H9 (cell line): ENCODE results near the gene OR5M8. TPM values are rescaled to one million over a fixed set of nuclear protein-coding genes. Genes with fewer than 3 reads are reported as not detected.

Experiments
- DNase-seq: peaks from one replicate; pipeline ENCODE4 v3.0.0-alpha.2; 2017
- H2AFZ ChIP-seq: one replicate; pipeline ENCODE4 v1.6.1; 2013; ENCODE audit warnings: mild to moderate bottlenecking, low read length, control low read depth, moderate library complexity
- H2AK5ac ChIP-seq: 2 replicates; pipeline ENCODE4 v1.6.1; 2013; ENCODE audit warnings: low read length, control low read depth, mixed read lengths; ENCODE audit not compliant: insufficient read length
- H2BK120ac ChIP-seq: one replicate; pipeline ENCODE4 v1.6.1; 2013; ENCODE audit warnings: low read depth, mild to moderate bottlenecking, low read length, control low read depth, inconsistent platforms; ENCODE audit not compliant: poor library complexity, severe bottlenecking
- H2BK12ac ChIP-seq: 2 replicates; pipeline ENCODE4 v1.6.1; 2013; ENCODE audit warnings: low read length, control low read depth, mixed read lengths, low read depth; ENCODE audit not compliant: insufficient read length
- H2BK15ac ChIP-seq: 2 replicates; pipeline ENCODE4 v1.6.1; 2013; ENCODE audit warnings: low read depth, low read length, control low read depth
- H2BK20ac ChIP-seq: one replicate; pipeline ENCODE4 v1.6.1; 2013; ENCODE audit warnings: low read depth, mild to moderate bottlenecking, low read length, control low read depth, inconsistent platforms; ENCODE audit not compliant: poor library complexity, severe bottlenecking
- H2BK5ac ChIP-seq: 2 replicates; pipeline ENCODE4 v1.6.1; 2013; ENCODE audit warnings: low read length, control low read depth, mixed read lengths; ENCODE audit not compliant: insufficient read length
- H3K14ac ChIP-seq: 2 replicates; pipeline ENCODE4 v1.6.1; 2013; ENCODE audit warnings: low read length, control low read depth; ENCODE audit not compliant: insufficient read depth
- H3K18ac ChIP-seq: 2 replicates; pipeline ENCODE4 v1.6.1; 2013; ENCODE audit warnings: low read depth, mild to moderate bottlenecking, mixed read lengths, low read length, control low read depth; ENCODE audit not compliant: insufficient read length
- H3K23ac ChIP-seq: 2 replicates; pipeline ENCODE4 v1.6.1; 2013; ENCODE audit warnings: low read length, control low read depth, mixed read lengths, low read depth; ENCODE audit not compliant: insufficient read length
- H3K23me2 ChIP-seq: 2 replicates; pipeline ENCODE4 v1.6.1; 2013; ENCODE audit warnings: low read depth, mild to moderate bottlenecking, mixed read lengths, low read length, control low read depth; ENCODE audit not compliant: insufficient read length, poor library complexity, severe bottlenecking
- H3K27ac ChIP-seq: 2 replicates; pipeline ENCODE4 v1.5.1; 2013; ENCODE audit warnings: low read length, control low read depth, mixed read lengths, low read depth; ENCODE audit not compliant: insufficient read length
- H3K27me3 ChIP-seq: 2 replicates; pipeline ENCODE4 v1.6.1; 2013; ENCODE audit warnings: low read length, control low read depth, inconsistent platforms; ENCODE audit not compliant: insufficient read depth
- H3K4ac ChIP-seq: 2 replicates; pipeline ENCODE4 v1.6.1; 2013; ENCODE audit warnings: low read depth, mild to moderate bottlenecking, control low read depth, inconsistent platforms, low read length, moderate library complexity
- H3K4me1 ChIP-seq: 2 replicates; pipeline ENCODE4 v1.6.1; 2013; ENCODE audit warnings: low read length, control low read depth, inconsistent platforms; ENCODE audit not compliant: insufficient read depth
- H3K4me2 ChIP-seq: 2 replicates; pipeline ENCODE4 v1.6.1; 2013; ENCODE audit warnings: low read length, control low read depth, mixed read lengths; ENCODE audit not compliant: insufficient read length, insufficient read depth
- H3K56ac ChIP-seq: 2 replicates; pipeline ENCODE4 v1.6.1; 2013; ENCODE audit warnings: low read depth, mild to moderate bottlenecking, mixed read lengths, low read length, control low read depth; ENCODE audit not compliant: insufficient read length
- H3K79me1 ChIP-seq: 2 replicates; pipeline ENCODE4 v1.6.1; 2013; ENCODE audit warnings: low read depth, mild to moderate bottlenecking, moderate library complexity, low read length, control low read depth, inconsistent platforms; ENCODE audit not compliant: insufficient read depth, poor library complexity, severe bottlenecking
- H3K79me2 ChIP-seq: 2 replicates; pipeline ENCODE4 v1.6.1; 2013; ENCODE audit warnings: low read length, control low read depth, inconsistent platforms; ENCODE audit not compliant: insufficient read depth
- H3K9ac ChIP-seq: 2 replicates; pipeline ENCODE4 v1.6.1; 2013; ENCODE audit warnings: low read length, control low read depth, mixed read lengths; ENCODE audit not compliant: insufficient read length; ENCODE audit errors: extremely low read depth
- H3K9me3 ChIP-seq: one replicate; pipeline ENCODE4 v1.6.1; 2013; ENCODE audit warnings: low read depth, low read length, inconsistent platforms; ENCODE audit not compliant: control insufficient read depth
- H3T11ph ChIP-seq: one replicate; pipeline ENCODE4 v1.6.1; 2013; ENCODE audit warnings: mild to moderate bottlenecking, low read length, control low read depth, inconsistent platforms
- H4K20me1 ChIP-seq: one replicate; pipeline ENCODE4 v1.6.1; 2013; ENCODE audit not compliant: control insufficient read depth, insufficient read length, insufficient read depth
- H4K5ac ChIP-seq: 2 replicates; pipeline ENCODE4 v1.6.1; 2013; ENCODE audit warnings: low read depth, mild to moderate bottlenecking, mixed read lengths, low read length, control low read depth; ENCODE audit not compliant: insufficient read length
- H4K8ac ChIP-seq: replicated peaks from 2 replicates; pipeline ENCODE4 v1.6.1; 2013; ENCODE audit warnings: low read length, control low read depth, mixed read lengths, low read depth; ENCODE audit not compliant: insufficient read length
- H4K91ac ChIP-seq: 2 replicates; pipeline ENCODE4 v1.6.1; 2013; ENCODE audit warnings: low read depth, mild to moderate bottlenecking, moderate library complexity, mixed read lengths, low read length, control low read depth; ENCODE audit not compliant: insufficient read length
- H3K27ac Mint-ChIP-seq, 3 experiments: 2 replicates in 2 of 3; 3 replicates in 1 of 3; pipeline ENCODE4 v1.8.0; 2020 to 2021; ENCODE audit warnings: mixed read lengths in 3 of 3, mild to moderate bottlenecking in 1 of 3, moderate library complexity in 1 of 3
- H3K27me3 Mint-ChIP-seq: 2 replicates; pipeline ENCODE4 v1.8.0; 2021; ENCODE audit warnings: low read depth, mild to moderate bottlenecking, moderate library complexity, mixed read lengths
- H3K36me3 Mint-ChIP-seq, 3 experiments: 2 replicates in 2 of 3; 3 replicates in 1 of 3; pipeline ENCODE4 v1.8.0; 2020 to 2021; ENCODE audit warnings: low read depth in 3 of 3, mixed read lengths in 3 of 3; ENCODE audit not compliant: insufficient read depth in 1 of 3
- H3K4me1 Mint-ChIP-seq, 2 experiments: 2 replicates each; pipeline ENCODE4 v1.8.0; 2020; ENCODE audit warnings: mixed read lengths in 2 of 2
- H3K4me3 Mint-ChIP-seq, 2 experiments: 2 replicates in 1 of 2; 3 replicates in 1 of 2; pipeline ENCODE4 v1.8.0; 2020 to 2021; ENCODE audit warnings: mild to moderate bottlenecking in 2 of 2, mixed read lengths in 2 of 2, moderate library complexity in 1 of 2
- H3K9me3 Mint-ChIP-seq, 2 experiments: 2 replicates in 1 of 2; 3 replicates in 1 of 2; pipeline ENCODE4 v1.8.0; 2020; ENCODE audit warnings: mild to moderate bottlenecking in 2 of 2, mixed read lengths in 2 of 2, moderate library complexity in 1 of 2
- WGBS: extraction: QIAGEN DNeasy Blood & Tissue Kit; methylation state at CpG from one replicate; pipeline ENCODE4 v1.1.7; 2013; ENCODE audit warnings: missing lambda C conversion rate, low lambda C conversion rate, mixed read lengths; ENCODE audit not compliant: insufficient read length; ENCODE audit errors: extremely low coverage; 5-methylcytosine and 5-hydroxymethylcytosine counted together
- total RNA-seq: library from RNA; stranded (reverse); gene quantifications from 2 replicates; pipeline ENCODE4 v1.2.1, GENCODE V29; 2021
- TF ChIP-seq, protein P1 (sequence below): fragments of 200-600 bp; sonication (generic); conservative IDR thresholded peaks from 3 replicates; pipeline ENCODE4 v1.8.0; 2021; ENCODE audit warnings: antibody characterized with exemption, mild to moderate bottlenecking

Gene OR5M8
- total RNA-seq, 1 experiment from 2014 or later, result not detected

DNA sequence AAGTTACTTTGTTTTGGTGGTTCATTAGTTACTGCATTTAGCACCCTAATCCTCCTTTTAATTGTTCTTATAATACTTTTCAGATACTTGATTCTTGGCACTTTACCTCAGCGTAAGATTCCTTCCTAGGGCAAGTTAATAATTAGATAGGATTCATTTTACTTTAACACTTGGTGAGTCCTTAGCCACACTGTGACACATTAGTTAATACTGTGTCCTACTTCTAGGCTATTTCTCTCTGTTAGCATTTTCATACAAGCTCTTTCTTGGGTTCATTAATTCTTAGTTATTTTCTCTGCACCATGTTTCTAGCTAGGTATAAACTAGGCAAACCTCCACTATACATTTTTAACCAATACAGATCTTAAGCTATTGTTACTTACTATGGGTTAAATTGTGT is 34.1 kb downstream of the OR5M8 start:
- Histone ChIP-seq H2BK12ac (no peak overlapping the region), H3K18ac (no peak overlapping the region), H3K56ac (no peak overlapping the region), H3K27me3 (no peaks in the 10 kb centered on the region), H3T11ph (no peak overlapping the region), H3K4ac (no peak overlapping the region), H2AK5ac (no peak overlapping the region), H3K4me2 (no peak overlapping the region), H2BK15ac (no peak overlapping the region), H3K79me2 (no peaks in the 10 kb centered on the region), H2BK20ac (no peak overlapping the region), H2BK120ac (no peak overlapping the region), H3K9ac (no peak overlapping the region), H3K23ac (no peak overlapping the region), H4K91ac (no peak overlapping the region), H3K4me1 (no peaks in the 10 kb centered on the region; the same call in 1 of the 2 replicates), H4K20me1 (no peaks in the 10 kb centered on the region), H2AFZ (no peak overlapping the region), H3K14ac (no peak overlapping the region), H3K23me2 (no peaks in the 10 kb centered on the region), H3K79me1 (no peaks in the 10 kb centered on the region), H3K27ac (no peak overlapping the region), H2BK5ac (no peak overlapping the region), H4K5ac (no peak overlapping the region), H4K8ac (no peak overlapping the region), H3K9me3 (peaks cover 14% of the 10 kb centered on the region)
- no peaks in the 10 kb centered on the region for H3K36me3 Mint-ChIP-seq
- TF ChIP-seq, protein P1, sequence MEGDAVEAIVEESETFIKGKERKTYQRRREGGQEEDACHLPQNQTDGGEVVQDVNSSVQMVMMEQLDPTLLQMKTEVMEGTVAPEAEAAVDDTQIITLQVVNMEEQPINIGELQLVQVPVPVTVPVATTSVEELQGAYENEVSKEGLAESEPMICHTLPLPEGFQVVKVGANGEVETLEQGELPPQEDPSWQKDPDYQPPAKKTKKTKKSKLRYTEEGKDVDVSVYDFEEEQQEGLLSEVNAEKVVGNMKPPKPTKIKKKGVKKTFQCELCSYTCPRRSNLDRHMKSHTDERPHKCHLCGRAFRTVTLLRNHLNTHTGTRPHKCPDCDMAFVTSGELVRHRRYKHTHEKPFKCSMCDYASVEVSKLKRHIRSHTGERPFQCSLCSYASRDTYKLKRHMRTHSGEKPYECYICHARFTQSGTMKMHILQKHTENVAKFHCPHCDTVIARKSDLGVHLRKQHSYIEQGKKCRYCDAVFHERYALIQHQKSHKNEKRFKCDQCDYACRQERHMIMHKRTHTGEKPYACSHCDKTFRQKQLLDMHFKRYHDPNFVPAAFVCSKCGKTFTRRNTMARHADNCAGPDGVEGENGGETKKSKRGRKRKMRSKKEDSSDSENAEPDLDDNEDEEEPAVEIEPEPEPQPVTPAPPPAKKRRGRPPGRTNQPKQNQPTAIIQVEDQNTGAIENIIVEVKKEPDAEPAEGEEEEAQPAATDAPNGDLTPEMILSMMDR, result no peak
- peaks cover 5 to 6% of the 10 kb centered on the region in 2 experiments; a peak in 3 of 4 replicates for H3K4me1 Mint-ChIP-seq
- no CpG with 5 or more reads among the region's 1 CpG for WGBS
- no peak for DNase-seq
- H3K4me3 Mint-ChIP-seq, result no peak overlapping the region
- no peak overlapping the region for H3K27ac Mint-ChIP-seq
- no peaks in the 10 kb centered on the region for H3K27me3 Mint-ChIP-seq
- no peaks in the 10 kb centered on the region for H3K9me3 Mint-ChIP-seq
